Measurements from ENCODE around the gene SLC38A4.

DNA sequence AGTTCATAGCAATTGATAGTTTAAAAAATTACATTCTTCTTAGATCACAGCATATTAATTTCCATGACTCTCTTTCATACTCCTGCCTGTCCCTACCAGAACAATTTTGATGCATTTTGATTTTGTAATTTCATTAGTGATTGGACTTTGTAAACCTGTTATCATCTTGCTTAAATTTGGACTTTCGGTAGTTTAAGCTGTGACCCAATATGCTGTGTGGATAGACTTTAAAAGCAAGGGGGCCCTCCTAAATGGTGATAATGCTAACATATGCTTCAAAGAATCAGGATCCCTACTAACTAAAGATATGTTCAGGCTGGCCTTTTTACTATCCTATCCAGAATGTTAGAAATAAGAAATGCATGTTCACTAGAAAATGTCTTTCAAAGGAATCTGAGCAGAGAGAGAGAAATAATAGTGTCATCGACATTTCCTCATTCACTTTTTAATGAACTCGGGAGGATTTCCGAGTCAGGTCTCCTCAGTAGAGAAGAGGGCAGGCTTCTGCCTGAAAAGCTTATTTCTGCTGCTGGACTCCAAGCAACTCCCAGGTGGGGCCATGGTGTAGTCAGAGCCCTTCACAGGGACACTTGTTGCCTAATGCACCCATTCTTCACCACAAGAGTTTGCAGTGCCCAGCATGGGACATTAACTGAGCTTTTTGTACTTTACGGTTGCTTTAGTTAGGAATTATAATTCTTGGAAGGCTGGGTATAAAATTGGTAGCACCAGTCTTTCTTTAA, 16.7 kb downstream of the SLC38A4 start:
- TF ChIP-seq, protein P1, sequence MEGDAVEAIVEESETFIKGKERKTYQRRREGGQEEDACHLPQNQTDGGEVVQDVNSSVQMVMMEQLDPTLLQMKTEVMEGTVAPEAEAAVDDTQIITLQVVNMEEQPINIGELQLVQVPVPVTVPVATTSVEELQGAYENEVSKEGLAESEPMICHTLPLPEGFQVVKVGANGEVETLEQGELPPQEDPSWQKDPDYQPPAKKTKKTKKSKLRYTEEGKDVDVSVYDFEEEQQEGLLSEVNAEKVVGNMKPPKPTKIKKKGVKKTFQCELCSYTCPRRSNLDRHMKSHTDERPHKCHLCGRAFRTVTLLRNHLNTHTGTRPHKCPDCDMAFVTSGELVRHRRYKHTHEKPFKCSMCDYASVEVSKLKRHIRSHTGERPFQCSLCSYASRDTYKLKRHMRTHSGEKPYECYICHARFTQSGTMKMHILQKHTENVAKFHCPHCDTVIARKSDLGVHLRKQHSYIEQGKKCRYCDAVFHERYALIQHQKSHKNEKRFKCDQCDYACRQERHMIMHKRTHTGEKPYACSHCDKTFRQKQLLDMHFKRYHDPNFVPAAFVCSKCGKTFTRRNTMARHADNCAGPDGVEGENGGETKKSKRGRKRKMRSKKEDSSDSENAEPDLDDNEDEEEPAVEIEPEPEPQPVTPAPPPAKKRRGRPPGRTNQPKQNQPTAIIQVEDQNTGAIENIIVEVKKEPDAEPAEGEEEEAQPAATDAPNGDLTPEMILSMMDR (IDR thresholded peaks at IDR 0.05) = no peak
- no peak for TF ChIP-seq POLR2AphosphoS5 (IDR thresholded peaks at IDR 0.05)
- TF ChIP-seq POLR2A (IDR thresholded peaks at IDR 0.05) = no peak
- TF ChIP-seq EP300 (IDR thresholded peaks at IDR 0.05) = no peak
